A673 (cell line): ENCODE data around the gene CLTCL1.
"Not testable (repeated sequence)": the region's sequence is repeated elsewhere in the genome, so short reads cannot be mapped to it uniquely, and the experiment has no call there.

Experiments
- CTCF ChIP-seq: fragments of 300-800, 200-600 bp; sonication (generic); conservative IDR thresholded peaks from 2 replicates; pipeline ENCODE4 v1.5.1; 2017; ENCODE audit warnings: low read depth, mild to moderate bottlenecking, antibody characterized with exemption, low read length, moderate library complexity, mixed read lengths
- EZH2 ChIP-seq: fragments of 200-600 bp; sonication (generic); IDR thresholded peaks from 2 replicates; pipeline ENCODE4 v1.6.1; 2017; ENCODE audit warnings: borderline replicate concordance, low read depth, mild to moderate bottlenecking, mixed read lengths, antibody characterized with exemption, low read length; ENCODE audit not compliant: poor library complexity, severe bottlenecking

- not testable (repeated sequence) for TF ChIP-seq CTCF, EZH2
Measured at GRCh38 chr22:19158649-19159048, 132.9 kb downstream of the CLTCL1 start.
